SK-N-SH (cell line): ENCODE data around the gene ADCY6. TPM values are rescaled to one million over a fixed set of nuclear protein-coding genes. Genes with fewer than 3 reads are reported as not detected.
A peak's percentile ranks its signal among the peaks of the same experiment; 100 is the strongest.

ENCODE experiments used
- CTCF ChIA-PET: fragments of 300-600, 350-600 bp; formaldehyde crosslinking; extraction: SDS; loops from one replicate; lab custom pipeline; 2021; lab: Yijun Ruan, JAX
- POLR2A ChIA-PET: fragments of 350-600 bp; sonication (Branson Sonifier 250); formaldehyde crosslinking; extraction: SDS; loops from one replicate; lab custom pipeline; 2020; ENCODE audit warnings: antibody characterized with exemption, inconsistent platforms; lab: Yijun Ruan, JAX
- DNase-seq: peaks from one replicate; pipeline ENCODE4 v3.0.0; 2012
- H2AFZ ChIP-seq: fragments of 200-600 bp; sonication (generic); 2 replicates; pipeline ENCODE4 v1.8.1; 2016; ENCODE audit warnings: antibody characterized with exemption, mild to moderate bottlenecking, low read depth
- H3F3A ChIP-seq: fragments of 200-600 bp; sonication (generic); replicated peaks from 2 replicates; pipeline ENCODE3; 2016; ENCODE audit warnings: antibody characterized with exemption, mild to moderate bottlenecking; ENCODE audit not compliant: insufficient read depth
- H3K27ac ChIP-seq, 2 experiments: fragments of 200-500 bp in 1 of 2; fragments of 200-600 bp in 1 of 2; sonication (Bioruptor generic) in 1 of 2; sonication (generic), shearing (Covaris generic) in 1 of 2; 2 replicates each; pipeline versions ENCODE4 v1.5.1 to v1.6.1; 2014 to 2016; ENCODE audit warnings: low read depth in 2 of 2, inconsistent platforms in 1 of 2, low read length in 1 of 2, mild to moderate bottlenecking in 1 of 2, mixed read lengths in 1 of 2
- H3K27me3 ChIP-seq: fragments of 200-600 bp; sonication (generic), shearing (Covaris generic); 2 replicates; pipeline ENCODE4 v1.6.1; 2016; ENCODE audit warnings: mixed run types; ENCODE audit not compliant: insufficient read depth
- H3K36me3 ChIP-seq, 2 experiments: fragments of 200-500 bp in 1 of 2; fragments of 200-600 bp in 1 of 2; sonication (Bioruptor generic) in 1 of 2; sonication (generic) in 1 of 2; replicated peaks in 1 of 2; 2 replicates each; pipeline versions ENCODE3 to v1.5.1; 2014 to 2016; ENCODE audit warnings: low read length in 1 of 2, mild to moderate bottlenecking in 1 of 2; ENCODE audit not compliant: insufficient read depth in 2 of 2, control insufficient read depth in 1 of 2
- H3K4me1 ChIP-seq, 2 experiments: fragments of 200-500 bp in 1 of 2; fragments of 200-600 bp in 1 of 2; sonication (Bioruptor generic) in 1 of 2; sonication (generic), shearing (Covaris generic) in 1 of 2; 2 replicates each; pipeline versions ENCODE4 v1.5.1 to v1.6.1; 2014 to 2016; ENCODE audit warnings: low read depth in 1 of 2, low read length in 1 of 2, mixed run types in 1 of 2; ENCODE audit not compliant: insufficient read depth in 2 of 2, control insufficient read depth in 1 of 2
- H3K4me2 ChIP-seq: fragments of 200-600 bp; sonication (generic), shearing (Covaris generic); 2 replicates; pipeline ENCODE4 v1.6.1; 2017; ENCODE audit warnings: mixed run types
- H3K4me3 ChIP-seq, 2 experiments: fragments of 200-500 bp in 1 of 2; fragments of 200-600 bp in 1 of 2; sonication (Bioruptor generic) in 1 of 2; sonication (generic), shearing (Covaris generic) in 1 of 2; 2 replicates each; pipeline versions ENCODE4 v1.5.1 to v1.8.1; 2014 to 2016; ENCODE audit warnings: low read depth in 2 of 2, inconsistent platforms in 1 of 2, low read length in 1 of 2, mild to moderate bottlenecking in 1 of 2, mixed read lengths in 1 of 2, moderate library complexity in 1 of 2
- H3K79me2 ChIP-seq: fragments of 200-600 bp; sonication (generic); 2 replicates; pipeline ENCODE4 v1.8.1; 2017; ENCODE audit warnings: mild to moderate bottlenecking; ENCODE audit not compliant: insufficient read depth
- H3K9ac ChIP-seq: fragments of 200-600 bp; sonication (generic); 2 replicates; pipeline ENCODE4 v1.6.1; 2017; ENCODE audit warnings: mixed run types
- H3K9me2 ChIP-seq: fragments of 200-600 bp; sonication (generic); 2 replicates; pipeline ENCODE4 v1.6.1; 2017; ENCODE audit warnings: mixed run types
- H3K9me3 ChIP-seq: fragments of 200-600 bp; sonication (generic); 2 replicates; pipeline ENCODE4 v1.6.1; 2017; ENCODE audit warnings: mixed run types, mild to moderate bottlenecking, moderate library complexity
- H4K20me1 ChIP-seq: fragments of 200-600 bp; sonication (generic); 2 replicates; pipeline ENCODE4 v1.6.1; 2017; ENCODE audit warnings: mild to moderate bottlenecking, mixed run types; ENCODE audit not compliant: insufficient read depth
- CHD2 ChIP-seq: fragments of 150-350 bp; IDR thresholded peaks from 2 replicates; pipeline ENCODE4 v1.6.1; 2018; ENCODE audit warnings: low read length; ENCODE audit not compliant: partially characterized antibody
- ELF1 ChIP-seq: IDR thresholded peaks from 2 replicates; pipeline ENCODE4 v1.4.0; 2012
- EP300 ChIP-seq, 2 experiments: IDR thresholded peaks; 2 replicates each; pipeline versions ENCODE4 v1.4.0 to v1.6.1; 2012; ENCODE audit warnings: borderline replicate concordance in 1 of 2, low read depth in 1 of 2, low read length in 1 of 2
- FOXJ3 ChIP-seq: sonication (generic); formaldehyde crosslinking; IDR thresholded peaks from 2 replicates; pipeline ENCODE4 v1.5.1; 2020; ENCODE audit warnings: mild to moderate bottlenecking, missing genetic modification reagents
- FOXM1 ChIP-seq: IDR thresholded peaks from 2 replicates; pipeline ENCODE4 v1.4.0; 2012; ENCODE audit warnings: low read depth, mild to moderate bottlenecking
- GABPA ChIP-seq: IDR thresholded peaks from 2 replicates; pipeline ENCODE4 v1.4.0; 2012; ENCODE audit warnings: low read depth, mild to moderate bottlenecking
- IRF3 ChIP-seq: fragments of 150-350 bp; IDR thresholded peaks from 2 replicates; pipeline ENCODE4 v1.6.1; 2016; ENCODE audit warnings: mild to moderate bottlenecking, low read depth, low read length
- JUND ChIP-seq: IDR thresholded peaks from 2 replicates; pipeline ENCODE4 v1.4.0; 2012
- MAX ChIP-seq: IDR thresholded peaks from 2 replicates; pipeline ENCODE4 v1.4.0; 2012; ENCODE audit warnings: low read depth
- NFIC ChIP-seq: IDR thresholded peaks from 2 replicates; pipeline ENCODE4 v1.4.0; 2012; ENCODE audit warnings: borderline replicate concordance
- NRF1 ChIP-seq: IDR thresholded peaks from 2 replicates; pipeline ENCODE4 v1.6.1; 2012; ENCODE audit warnings: low read depth, mild to moderate bottlenecking, low read length
- POLR2AphosphoS5 ChIP-seq: IDR thresholded peaks from 2 replicates; pipeline ENCODE4 v1.6.1; 2012; ENCODE audit warnings: low read depth, low read length
- RAD21 ChIP-seq: IDR thresholded peaks from 2 replicates; pipeline ENCODE4 v1.6.1; 2012; ENCODE audit warnings: mild to moderate bottlenecking, low read length
- SIN3A ChIP-seq: IDR thresholded peaks from 2 replicates; pipeline ENCODE4 v1.6.1; 2012; ENCODE audit warnings: low read depth, mild to moderate bottlenecking, low read length, moderate library complexity, borderline replicate concordance
- TAF1 ChIP-seq: IDR thresholded peaks from 2 replicates; pipeline ENCODE4 v1.6.1; 2012; ENCODE audit warnings: low read depth, mild to moderate bottlenecking, low read length, moderate library complexity, borderline replicate concordance
- TCF12 ChIP-seq: IDR thresholded peaks from 2 replicates; pipeline ENCODE4 v1.4.0; 2012
- TEAD4 ChIP-seq: IDR thresholded peaks from 2 replicates; pipeline ENCODE4 v1.4.0; 2012; ENCODE audit warnings: mild to moderate bottlenecking, borderline replicate concordance; ENCODE audit not compliant: insufficient read depth
- USF1 ChIP-seq: IDR thresholded peaks from 2 replicates; pipeline ENCODE4 v1.4.0; 2012; ENCODE audit warnings: low read depth, borderline replicate concordance
- WGBS: methylation state at CpG from one replicate; pipeline ENCODE4 v1.1.6; 2017; ENCODE audit warnings: low lambda C conversion rate; 5-methylcytosine and 5-hydroxymethylcytosine counted together
- polyA plus RNA-seq, 3 experiments: library from polyadenylated mRNA; depleted of rRNA; stranded (reverse); fragments of >200 nt; gene quantifications; 2 replicates each; pipeline ENCODE4 v1.2.3, GENCODE V29; 2012
- TF ChIP-seq, protein P1 (sequence below): IDR thresholded peaks from 2 replicates; pipeline ENCODE4 v1.6.1; 2012; ENCODE audit warnings: mild to moderate bottlenecking, low read depth, low read length, moderate library complexity

Gene ADCY6
- 36.0 and 46.4 TPM in 2 replicates for polyA plus RNA-seq (2012; rRNA removed)
- polyA plus RNA-seq (2012; cell fraction: cytosol; rRNA removed), result 17.8 and 26.1 TPM in 2 replicates
- polyA plus RNA-seq (2012; cell fraction: nucleus; rRNA removed), result 126 and 137 TPM in 2 replicates

DNA sequence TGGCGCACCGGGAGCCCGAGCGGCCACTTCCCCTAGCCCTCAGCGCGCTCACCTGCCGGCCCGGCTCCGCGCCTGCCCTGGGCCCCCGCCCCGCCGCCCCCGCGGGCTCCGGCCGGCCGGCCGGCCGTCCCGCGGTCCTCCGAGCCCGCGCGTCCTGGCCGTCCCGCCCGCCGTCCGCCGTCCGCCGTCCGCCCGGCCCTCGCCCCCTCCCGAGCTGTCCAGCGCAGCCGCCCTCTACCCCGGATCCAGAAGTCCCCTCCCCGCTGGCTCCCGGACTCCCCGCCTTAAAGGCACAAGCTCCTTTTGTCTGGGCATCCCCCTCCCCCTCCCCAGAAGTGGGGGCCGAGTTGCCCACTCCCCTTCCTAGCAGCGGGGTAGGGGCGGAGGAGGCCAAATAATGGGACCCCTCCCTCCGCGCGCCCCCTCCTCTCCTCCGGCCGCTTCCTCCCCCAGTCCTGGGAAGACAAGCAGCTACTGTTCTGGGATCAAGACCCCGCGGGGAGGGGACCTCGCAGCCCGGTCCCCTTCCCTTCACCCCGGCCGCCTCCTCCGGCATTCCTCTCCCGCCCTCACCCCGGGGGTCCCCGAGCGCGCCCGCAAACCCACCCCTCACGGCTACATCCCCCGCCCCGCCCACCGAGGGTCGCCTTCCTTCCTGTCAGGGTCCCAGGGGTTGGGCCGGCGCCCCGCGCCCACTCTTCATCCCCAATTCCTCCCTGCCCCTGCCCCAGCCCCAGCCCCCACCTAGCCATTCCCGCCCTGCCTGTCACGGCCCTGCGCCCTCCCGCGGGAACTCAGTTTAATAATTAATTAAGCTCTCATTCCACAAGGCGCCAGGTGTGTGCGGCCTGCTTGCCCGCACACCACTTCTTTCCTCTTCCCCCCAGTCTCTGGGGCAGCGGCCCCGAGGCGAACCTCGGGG, at the start of gene ADCY6:
ADCY6 (minus strand) TSS at position 236 of the 922 bp plus-strand sequence. CDS start 5,655 bp downstream, outside the sequence.
- DNase-seq, result peak; percentile 96
- Histone ChIP-seq H4K20me1 (no peaks in the 10 kb centered on the region), H3K9me2 (no peaks in the 10 kb centered on the region), H3K4me1 (peaks cover 0 to 19% of the 10 kb centered on the region in 2 experiments; a peak in 1 of 4 replicates), H3K27ac (peak within 1 kb of the TSS; percentile 33 to 72; a peak in 3 of 4 replicates), H3K79me2 (peaks cover 44% of the 10 kb centered on the region), H3F3A (no peaks in the 10 kb centered on the region), H3K4me3 (peak within 1 kb of the TSS; percentile 69 to 82), H3K27me3 (no peaks in the 10 kb centered on the region), H3K9ac (peak within 1 kb of the TSS; percentile 83), H2AFZ (peak within 1 kb of the TSS; percentile 98; the same call in 1 of the 2 replicates), H3K4me2 (peak within 1 kb of the TSS; percentile 95), H3K9me3 (no peaks in the 10 kb centered on the region), H3K36me3 (no peaks in the 10 kb centered on the region)
- 2% methylated on average over 63 of the region's 86 CpGs for WGBS
- TF ChIP-seq GABPA, result peak; percentile 77
- peak; percentile 44; the same call in 1 of the 2 replicates for TF ChIP-seq MAX
- TF ChIP-seq TEAD4, result no peak
- 0 out of 2 replicates have a peak, but pooled peaks have one; percentile 46 for TF ChIP-seq TAF1
- TF ChIP-seq NRF1, result peak; percentile 55
- TF ChIP-seq POLR2AphosphoS5, result 0 out of 2 replicates have a peak, but pooled peaks have one; percentile 7
- peak; percentile 82 for TF ChIP-seq CHD2
- peak; percentile 6; the same call in 1 of the 2 replicates for TF ChIP-seq TCF12
- no peak for TF ChIP-seq ELF1
- no peak for TF ChIP-seq RAD21
- POLR2A ChIA-PET, result interaction anchor here (0.5 to 1.4 kb wide), 3 partner anchors 9 to 1047 kb away, joined by 3 to 4 read pairs (median 3); partner anchors contain the start of gene DDX23
- CTCF ChIA-PET, result interaction anchor here (0.9 to 15.6 kb wide), 7 partner anchors 7 to 64 kb away, joined by 3 to 234 read pairs (median 3); no protein-coding TSS in a partner anchor

DNA sequence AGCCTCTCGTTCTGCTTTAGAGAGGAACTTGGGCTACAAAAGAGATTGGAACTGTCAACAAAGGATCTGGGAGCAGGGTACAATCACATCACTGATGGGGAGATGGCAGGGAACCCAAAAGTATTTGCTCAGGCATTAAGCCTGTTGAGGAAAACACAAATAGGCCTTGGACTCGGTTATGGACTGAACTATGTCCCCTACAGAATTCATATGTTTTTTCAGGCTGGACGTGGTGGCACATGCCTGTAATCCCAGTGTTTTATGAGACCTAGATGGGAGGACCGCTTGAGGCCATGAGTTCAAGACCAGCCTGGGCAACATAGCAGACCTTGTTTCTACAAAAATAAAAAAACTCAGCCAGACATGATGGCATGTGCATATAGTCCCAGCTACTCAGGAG, 49.2 kb upstream of the ADCY6 start:
- Histone ChIP-seq H3K4me1 (no peaks in the 10 kb centered on the region), H3K4me3 (no peak overlapping the region), H3K36me3 (peaks cover 50 to 53% of the 10 kb centered on the region in 2 experiments), H3K9me2 (no peaks in the 10 kb centered on the region), H3K9me3 (no peaks in the 10 kb centered on the region), H2AFZ (no peak overlapping the region), H3K27ac (no peak overlapping the region), H3F3A (peaks cover 7% of the 10 kb centered on the region), H3K4me2 (no peak overlapping the region), H4K20me1 (no peaks in the 10 kb centered on the region), H3K27me3 (no peaks in the 10 kb centered on the region), H3K79me2 (no peaks in the 10 kb centered on the region), H3K9ac (no peak overlapping the region)
- DNase-seq, result no peak
- CTCF ChIA-PET, result interaction anchor here (1.0 to 1.6 kb wide), 2 partner anchors 15 to 23 kb away, joined by 4 to 6 read pairs; no protein-coding TSS in a partner anchor
- POLR2A ChIA-PET, result no interaction called here
- WGBS, result over 99% methylated on average over 4 of the region's 4 CpGs
- no peak for TF ChIP-seq POLR2AphosphoS5
- TF ChIP-seq ELF1, result no peak
- TF ChIP-seq FOXJ3, result no peak
- TF ChIP-seq EP300 (IDR thresholded peaks at IDR 0.05; ENCODE audit: borderline replicate concordance in 1 of 2, low read depth in 1 of 2, low read length in 1 of 2), result no peak
- no peak for TF ChIP-seq MAX
- TF ChIP-seq TAF1, result no peak
- TF ChIP-seq, protein P1, sequence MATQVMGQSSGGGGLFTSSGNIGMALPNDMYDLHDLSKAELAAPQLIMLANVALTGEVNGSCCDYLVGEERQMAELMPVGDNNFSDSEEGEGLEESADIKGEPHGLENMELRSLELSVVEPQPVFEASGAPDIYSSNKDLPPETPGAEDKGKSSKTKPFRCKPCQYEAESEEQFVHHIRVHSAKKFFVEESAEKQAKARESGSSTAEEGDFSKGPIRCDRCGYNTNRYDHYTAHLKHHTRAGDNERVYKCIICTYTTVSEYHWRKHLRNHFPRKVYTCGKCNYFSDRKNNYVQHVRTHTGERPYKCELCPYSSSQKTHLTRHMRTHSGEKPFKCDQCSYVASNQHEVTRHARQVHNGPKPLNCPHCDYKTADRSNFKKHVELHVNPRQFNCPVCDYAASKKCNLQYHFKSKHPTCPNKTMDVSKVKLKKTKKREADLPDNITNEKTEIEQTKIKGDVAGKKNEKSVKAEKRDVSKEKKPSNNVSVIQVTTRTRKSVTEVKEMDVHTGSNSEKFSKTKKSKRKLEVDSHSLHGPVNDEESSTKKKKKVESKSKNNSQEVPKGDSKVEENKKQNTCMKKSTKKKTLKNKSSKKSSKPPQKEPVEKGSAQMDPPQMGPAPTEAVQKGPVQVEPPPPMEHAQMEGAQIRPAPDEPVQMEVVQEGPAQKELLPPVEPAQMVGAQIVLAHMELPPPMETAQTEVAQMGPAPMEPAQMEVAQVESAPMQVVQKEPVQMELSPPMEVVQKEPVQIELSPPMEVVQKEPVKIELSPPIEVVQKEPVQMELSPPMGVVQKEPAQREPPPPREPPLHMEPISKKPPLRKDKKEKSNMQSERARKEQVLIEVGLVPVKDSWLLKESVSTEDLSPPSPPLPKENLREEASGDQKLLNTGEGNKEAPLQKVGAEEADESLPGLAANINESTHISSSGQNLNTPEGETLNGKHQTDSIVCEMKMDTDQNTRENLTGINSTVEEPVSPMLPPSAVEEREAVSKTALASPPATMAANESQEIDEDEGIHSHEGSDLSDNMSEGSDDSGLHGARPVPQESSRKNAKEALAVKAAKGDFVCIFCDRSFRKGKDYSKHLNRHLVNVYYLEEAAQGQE, result no peak
- TF ChIP-seq USF1, result no peak
- no peak for TF ChIP-seq JUND
- TF ChIP-seq IRF3, result no peak
- no peak for TF ChIP-seq TCF12
- TF ChIP-seq FOXM1, result no peak
- no peak for TF ChIP-seq TEAD4
- no peak for TF ChIP-seq NFIC
- no peak for TF ChIP-seq SIN3A
